GM19455 (cell line): ENCODE results near the gene HOXD4.

Experiments
- ATAC-seq: cut with Tn5 transposase; IDR thresholded peaks from one replicate; pipeline ENCODE4 v1.9.1; 2021; ENCODE audit not compliant: unreplicated experiment

Gene HOXD4

GRCh38 chr2:176151442-176152287 lies at the start of gene HOXD4:
Gene HOXD4, plus strand, starts transcription at chr2:176151550. Its CDS starts 84 bp downstream, at chr2:176151634.
- ATAC-seq: no peak

GRCh38 chr2:176101842-176102241 lies 49.5 kb upstream of the HOXD4 start:
- no peak for ATAC-seq

- no peak for ATAC-seq
Measured at GRCh38 chr2:176102309-176102866, 49.0 kb upstream of the HOXD4 start.

- ATAC-seq: no peak
Measured at GRCh38 chr2:176103194-176103593, 48.2 kb upstream of the HOXD4 start.

- no peak for ATAC-seq
Measured at GRCh38 chr2:176103742-176104315, 47.5 kb upstream of the HOXD4 start.

GRCh38 chr2:176104316-176105077 lies 46.9 kb upstream of the HOXD4 start:
- no peak for ATAC-seq

GRCh38 chr2:176105078-176105729 lies 46.1 kb upstream of the HOXD4 start:
- no peak for ATAC-seq

- no peak for ATAC-seq
Measured at GRCh38 chr2:176105730-176106580, 45.4 kb upstream of the HOXD4 start.

- no peak for ATAC-seq
Measured at GRCh38 chr2:176106581-176107539, 44.5 kb upstream of the HOXD4 start, which contains the start of gene HOXD11. Gene HOXD11, plus strand, starts transcription at chr2:176107280. Its CDS starts 76 bp downstream, at chr2:176107356.

- ATAC-seq: no peak
Measured at GRCh38 chr2:176107731-176108181, 43.6 kb upstream of the HOXD4 start.

GRCh38 chr2:176109192-176109901 lies 42.0 kb upstream of the HOXD4 start:
- no peak for ATAC-seq

- no peak for ATAC-seq
Measured at GRCh38 chr2:176109946-176110345, 41.4 kb upstream of the HOXD4 start.

- no peak for ATAC-seq
Measured at GRCh38 chr2:176110415-176111308, 40.7 kb upstream of the HOXD4 start.

- ATAC-seq: no peak
Measured at GRCh38 chr2:176111309-176111663, 40.1 kb upstream of the HOXD4 start.

- no peak for ATAC-seq
Measured at GRCh38 chr2:176111846-176112374, 39.4 kb upstream of the HOXD4 start.

- no peak for ATAC-seq
Measured at GRCh38 chr2:176112375-176113302, 38.7 kb upstream of the HOXD4 start.
